Neuronal stem cell (in vitro differentiated cells): Measurements from ENCODE around the gene PRAMEF13.
"Not testable (repeated sequence)": the region's sequence is repeated elsewhere in the genome, so short reads cannot be mapped to it uniquely, and the experiment has no call there.

Experiments used
- DNase-seq: peaks from one replicate; pipeline ENCODE4 v3.0.0-alpha.2; 2013; ENCODE audit warnings: low spot score
- H2AFZ ChIP-seq: one replicate; pipeline ENCODE4 v1.6.1; 2013; ENCODE audit warnings: mild to moderate bottlenecking, low read length, inconsistent platforms
- H2AK5ac ChIP-seq: 2 replicates; pipeline ENCODE4 v1.6.1; 2013; ENCODE audit warnings: low read depth, mild to moderate bottlenecking, inconsistent platforms, low read length, moderate library complexity, mixed read lengths
- H2BK120ac ChIP-seq: 2 replicates; pipeline ENCODE4 v1.6.1; 2013; ENCODE audit warnings: low read depth, mild to moderate bottlenecking, inconsistent platforms, low read length, moderate library complexity, mixed read lengths
- H2BK12ac ChIP-seq: one replicate; pipeline ENCODE4 v1.6.1; 2013; ENCODE audit warnings: low read length, inconsistent platforms
- H2BK15ac ChIP-seq: 2 replicates; pipeline ENCODE4 v1.6.1; 2013; ENCODE audit warnings: mild to moderate bottlenecking, low read length, inconsistent platforms, mixed read lengths
- H2BK5ac ChIP-seq: one replicate; pipeline ENCODE4 v1.6.1; 2013; ENCODE audit warnings: inconsistent platforms, mild to moderate bottlenecking, low read length, moderate library complexity
- H3K14ac ChIP-seq: one replicate; pipeline ENCODE4 v1.6.1; 2013; ENCODE audit warnings: low read length, inconsistent platforms
- H3K18ac ChIP-seq: 2 replicates; pipeline ENCODE4 v1.6.1; 2013; ENCODE audit warnings: low read length, inconsistent platforms
- H3K23ac ChIP-seq: 2 replicates; pipeline ENCODE4 v1.6.1; 2013; ENCODE audit warnings: low read depth, mild to moderate bottlenecking, mixed read lengths, low read length, inconsistent platforms; ENCODE audit not compliant: poor library complexity
- H3K27ac ChIP-seq: replicated peaks from 3 replicates; pipeline ENCODE4 v1.5.1; 2013; ENCODE audit warnings: low read length, inconsistent platforms
- H3K27me3 ChIP-seq, 3 experiments: 2 replicates each; pipeline ENCODE4 v1.6.1; 2013; ENCODE audit warnings: low read length in 3 of 3, mild to moderate bottlenecking in 2 of 3, inconsistent platforms in 1 of 3, low read depth in 1 of 3, mixed read lengths in 1 of 3, moderate library complexity in 1 of 3; ENCODE audit not compliant: control insufficient read depth in 3 of 3, insufficient read depth in 3 of 3
- H3K36me3 ChIP-seq, 2 donors: replicated peaks in 1 of 2; 2 replicates each; pipeline ENCODE4 v1.6.1; 2013; ENCODE audit warnings: low read length in 2 of 2; ENCODE audit not compliant: control insufficient read depth in 2 of 2, insufficient read depth in 2 of 2
- H3K4ac ChIP-seq: 2 replicates; pipeline ENCODE4 v1.6.1; 2013; ENCODE audit warnings: inconsistent platforms, mild to moderate bottlenecking, low read length, moderate library complexity
- H3K4me1 ChIP-seq, 2 donors: 1 replicate in 1 of 2; 2 replicates in 1 of 2; pipeline ENCODE4 v1.6.1; 2013; ENCODE audit warnings: low read length in 2 of 2, low read depth in 1 of 2; ENCODE audit not compliant: control insufficient read depth in 2 of 2, insufficient read depth in 1 of 2
- H3K4me2 ChIP-seq: one replicate; pipeline ENCODE4 v1.6.1; 2013; ENCODE audit warnings: mild to moderate bottlenecking, low read length, inconsistent platforms; ENCODE audit not compliant: insufficient read depth, poor library complexity, severe bottlenecking
- H3K4me3 ChIP-seq, 2 donors: 2 replicates each; pipeline ENCODE4 v1.5.1; 2013; ENCODE audit warnings: low read length in 2 of 2, mild to moderate bottlenecking in 2 of 2, inconsistent platforms in 1 of 2, moderate library complexity in 1 of 2
- H3K79me1 ChIP-seq: one replicate; pipeline ENCODE4 v1.6.1; 2013; ENCODE audit warnings: low read depth, mild to moderate bottlenecking, inconsistent platforms, low read length, moderate library complexity
- H3K9ac ChIP-seq: one replicate; pipeline ENCODE4 v1.6.1; 2013; ENCODE audit warnings: mild to moderate bottlenecking, low read depth, low read length, inconsistent platforms; ENCODE audit not compliant: poor library complexity
- H3K9me3 ChIP-seq, 2 donors: replicated peaks in 1 of 2; 2 replicates each; pipeline versions ENCODE3 to v1.6.1; 2013; ENCODE audit warnings: low read length in 2 of 2, mild to moderate bottlenecking in 2 of 2, inconsistent platforms in 1 of 2, low read depth in 1 of 2, mixed read lengths in 1 of 2, moderate library complexity in 1 of 2; ENCODE audit not compliant: control insufficient read depth in 2 of 2, insufficient read depth in 1 of 2
- H4K8ac ChIP-seq: one replicate; pipeline ENCODE4 v1.6.1; 2013; ENCODE audit warnings: low read depth, mild to moderate bottlenecking, inconsistent platforms, low read length, moderate library complexity
- H4K91ac ChIP-seq: one replicate; pipeline ENCODE4 v1.6.1; 2013; ENCODE audit warnings: low read length, low read depth, mild to moderate bottlenecking, inconsistent platforms; ENCODE audit not compliant: poor library complexity
- WGBS, 2 donors: extraction: QIAGEN DNeasy Blood & Tissue Kit; methylation state at CpG; one replicate each; pipeline ENCODE4 v1.1.7; 2013; ENCODE audit warnings: missing lambda C conversion rate in 2 of 2, mixed read lengths in 1 of 2; ENCODE audit not compliant: insufficient read length in 2 of 2, insufficient replicate concordance in 1 of 2; ENCODE audit errors: extremely low coverage in 2 of 2; 5-methylcytosine and 5-hydroxymethylcytosine counted together

PRAMEF13 gene

GRCh38 chr1:13171548-13171947 lies 29.7 kb downstream of the PRAMEF13 start, which contains the start of gene PRAMEF9:
TSS of gene PRAMEF9 (plus strand) at chr1:13171848. CDS start at chr1:13175281, 3,433 bp downstream.
- H3K27me3 ChIP-seq, H4K91ac ChIP-seq, H2AK5ac ChIP-seq, H3K9me3 ChIP-seq, H4K8ac ChIP-seq, H2BK120ac ChIP-seq, H3K79me1 ChIP-seq, H3K4ac ChIP-seq, H3K4me1 ChIP-seq, H3K9ac ChIP-seq, H2BK15ac ChIP-seq, H3K4me3 ChIP-seq, H3K18ac ChIP-seq, H2AFZ ChIP-seq, H2BK12ac ChIP-seq, H3K36me3 ChIP-seq, H2BK5ac ChIP-seq, H3K14ac ChIP-seq, H3K4me2 ChIP-seq, H3K23ac ChIP-seq, H3K27ac ChIP-seq, DNase-seq: not testable (repeated sequence)
- WGBS, 2 donors, result no CpG with 5 or more reads among the region's 2 CpGs

- H2BK5ac ChIP-seq, H2BK12ac ChIP-seq: not testable (repeated sequence)
- WGBS, 2 donors, result no CpG with 5 or more reads among the region's 8 CpGs
Measured at GRCh38 chr1:13165531-13165930, 35.7 kb downstream of the PRAMEF13 start, which contains the start of gene HNRNPCL4. TSS of gene HNRNPCL4 (minus strand) at chr1:13165631. CDS start at chr1:13165467, 164 bp downstream.

GRCh38 chr1:13155909-13156308 lies 45.3 kb downstream of the PRAMEF13 start, which contains the start of gene PRAMEF26:
TSS of gene PRAMEF26 (minus strand) at chr1:13156009. CDS start at chr1:13153095, 2,914 bp downstream.
- H3K4me1 ChIP-seq, H2BK12ac ChIP-seq, H2BK5ac ChIP-seq, H4K91ac ChIP-seq, H2AK5ac ChIP-seq, H2BK120ac ChIP-seq, H4K8ac ChIP-seq, H3K27ac ChIP-seq, H3K18ac ChIP-seq, H2AFZ ChIP-seq, H3K27me3 ChIP-seq, H3K14ac ChIP-seq, H3K79me1 ChIP-seq, H3K23ac ChIP-seq, H3K4me2 ChIP-seq, H3K4ac ChIP-seq, H2BK15ac ChIP-seq, H3K9me3 ChIP-seq, DNase-seq, H3K36me3 ChIP-seq, H3K9ac ChIP-seq, H3K4me3 ChIP-seq: not testable (repeated sequence)
- no CpG with 5 or more reads among the region's 5 CpGs for WGBS, 2 donors

More at GRCh38 chr1:13165531-13165930, 35.7 kb downstream of the PRAMEF13 start, which contains the start of gene HNRNPCL4:
- not testable (repeated sequence) for H3K4me1 ChIP-seq, H2AK5ac ChIP-seq, H3K9me3 ChIP-seq, H3K79me1 ChIP-seq, H2BK120ac ChIP-seq, H2BK15ac ChIP-seq, H3K36me3 ChIP-seq, H3K27ac ChIP-seq, H3K14ac ChIP-seq, DNase-seq, H2AFZ ChIP-seq, H3K4ac ChIP-seq, H3K9ac ChIP-seq, H3K4me2 ChIP-seq, H3K23ac ChIP-seq, H4K91ac ChIP-seq, H3K4me3 ChIP-seq, H3K18ac ChIP-seq, H4K8ac ChIP-seq, H3K27me3 ChIP-seq
